ENCODE measurements around the gene POFUT2.

DNA sequence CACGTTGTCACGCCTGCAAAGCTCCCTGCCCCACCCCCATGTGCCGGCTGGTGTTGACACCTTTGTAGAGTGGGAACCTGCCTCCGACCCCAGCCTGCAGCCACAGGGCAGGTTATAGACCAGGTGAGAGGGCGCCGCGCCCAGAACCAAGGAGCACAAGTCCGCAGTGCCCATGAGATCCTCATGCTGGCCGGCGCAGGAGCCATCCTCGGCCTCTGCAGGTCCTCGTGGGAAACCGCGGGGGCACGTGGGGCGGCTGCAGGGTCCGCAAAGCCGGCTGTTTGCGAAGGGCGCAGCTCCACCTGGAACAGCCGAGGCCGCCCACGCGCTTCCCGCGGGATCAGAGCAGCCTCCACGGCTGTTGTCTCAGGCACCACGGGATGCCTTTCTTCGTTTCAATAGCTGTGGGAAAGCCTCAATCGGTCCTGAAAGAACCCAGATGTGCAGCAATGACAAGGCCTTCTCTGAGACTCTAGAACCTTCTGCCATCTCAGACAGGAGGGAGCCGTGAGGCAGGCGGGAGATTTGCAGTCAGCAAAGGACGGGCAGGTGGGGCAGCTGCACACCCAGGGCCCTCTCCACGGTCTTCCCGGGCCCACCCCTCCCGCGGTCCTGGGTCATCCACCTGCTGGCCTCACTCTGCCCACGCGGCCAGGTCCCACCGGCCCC lies 29.9 kb downstream of the POFUT2 start:
- TF ChIP-seq, protein P1, sequence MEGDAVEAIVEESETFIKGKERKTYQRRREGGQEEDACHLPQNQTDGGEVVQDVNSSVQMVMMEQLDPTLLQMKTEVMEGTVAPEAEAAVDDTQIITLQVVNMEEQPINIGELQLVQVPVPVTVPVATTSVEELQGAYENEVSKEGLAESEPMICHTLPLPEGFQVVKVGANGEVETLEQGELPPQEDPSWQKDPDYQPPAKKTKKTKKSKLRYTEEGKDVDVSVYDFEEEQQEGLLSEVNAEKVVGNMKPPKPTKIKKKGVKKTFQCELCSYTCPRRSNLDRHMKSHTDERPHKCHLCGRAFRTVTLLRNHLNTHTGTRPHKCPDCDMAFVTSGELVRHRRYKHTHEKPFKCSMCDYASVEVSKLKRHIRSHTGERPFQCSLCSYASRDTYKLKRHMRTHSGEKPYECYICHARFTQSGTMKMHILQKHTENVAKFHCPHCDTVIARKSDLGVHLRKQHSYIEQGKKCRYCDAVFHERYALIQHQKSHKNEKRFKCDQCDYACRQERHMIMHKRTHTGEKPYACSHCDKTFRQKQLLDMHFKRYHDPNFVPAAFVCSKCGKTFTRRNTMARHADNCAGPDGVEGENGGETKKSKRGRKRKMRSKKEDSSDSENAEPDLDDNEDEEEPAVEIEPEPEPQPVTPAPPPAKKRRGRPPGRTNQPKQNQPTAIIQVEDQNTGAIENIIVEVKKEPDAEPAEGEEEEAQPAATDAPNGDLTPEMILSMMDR (IDR thresholded peaks at IDR 0.05): no peak
- TF ChIP-seq POLR2A (IDR thresholded peaks at IDR 0.05): no peak
